MM.1S (cell line): ENCODE data around the gene ITGA11.
"Not testable (repeated sequence)": the region's sequence is repeated elsewhere in the genome, so short reads cannot be mapped to it uniquely, and the experiment has no call there.

ENCODE experiments used
- DNase-seq: peaks from one replicate; pipeline ENCODE4 v3.0.0-alpha.2; 2015
- H2AFZ ChIP-seq: fragments of 300-600 bp; sonication (generic); 2 replicates; pipeline ENCODE4 v1.6.0; 2016; ENCODE audit warnings: antibody characterized with exemption, low read length
- H3F3A ChIP-seq: fragments of 300-600 bp; sonication (generic); 2 replicates; pipeline ENCODE4 v1.6.1; 2016; ENCODE audit warnings: mild to moderate bottlenecking, antibody characterized with exemption, low read length, moderate library complexity, mixed read lengths; ENCODE audit not compliant: insufficient read depth
- H3K27ac ChIP-seq: fragments of 300-600 bp; sonication (generic); 2 replicates; pipeline ENCODE4 v1.5.1; 2016; ENCODE audit warnings: mild to moderate bottlenecking, low read length
- H3K27me3 ChIP-seq: fragments of 300-600 bp; sonication (generic); replicated peaks from 2 replicates; pipeline ENCODE4 v1.6.0; 2016; ENCODE audit warnings: low read length; ENCODE audit not compliant: insufficient read depth
- H3K36me3 ChIP-seq: fragments of 300-600 bp; sonication (generic); replicated peaks from 2 replicates; pipeline ENCODE4 v1.6.1; 2016; ENCODE audit warnings: mild to moderate bottlenecking, low read length, mixed read lengths; ENCODE audit not compliant: insufficient read depth
- H3K4me1 ChIP-seq: fragments of 300-600 bp; sonication (generic); 2 replicates; pipeline ENCODE4 v1.6.1; 2016; ENCODE audit warnings: low read length, mixed read lengths
- H3K4me2 ChIP-seq: fragments of 300-600 bp; sonication (generic); 2 replicates; pipeline ENCODE4 v1.6.0; 2016; ENCODE audit warnings: low read depth, low read length
- H3K4me3 ChIP-seq: fragments of 300-600 bp; sonication (generic); 2 replicates; pipeline ENCODE4 v1.5.1; 2016; ENCODE audit warnings: low read length, mixed read lengths
- H3K79me2 ChIP-seq: fragments of 300-600 bp; sonication (generic); 2 replicates; pipeline ENCODE4 v1.6.1; 2016; ENCODE audit warnings: mixed run types, low read length, mixed read lengths
- H3K9ac ChIP-seq: fragments of 300-600 bp; sonication (generic); 2 replicates; pipeline ENCODE4 v1.6.1; 2016; ENCODE audit warnings: low read length, mixed read lengths
- H3K9me2 ChIP-seq: fragments of 300-600 bp; sonication (generic); replicated peaks from 2 replicates; pipeline ENCODE4 v1.6.1; 2016; ENCODE audit warnings: mild to moderate bottlenecking, low read length, mixed read lengths; ENCODE audit not compliant: insufficient read depth
- H3K9me3 ChIP-seq: fragments of 300-600 bp; sonication (generic); replicated peaks from 2 replicates; pipeline ENCODE4 v1.6.1; 2016; ENCODE audit warnings: mild to moderate bottlenecking, low read length, mixed read lengths; ENCODE audit not compliant: insufficient read depth
- H4K20me1 ChIP-seq: fragments of 300-600 bp; sonication (generic); 2 replicates; pipeline ENCODE4 v1.6.1; 2016; ENCODE audit warnings: mild to moderate bottlenecking, low read length, moderate library complexity, mixed read lengths; ENCODE audit not compliant: insufficient read depth
- EZH2 ChIP-seq: fragments of 300-600 bp; sonication (generic); optimal IDR thresholded peaks from 2 replicates; pipeline ENCODE3; 2017; ENCODE audit warnings: low read depth, mild to moderate bottlenecking, antibody characterized with exemption, low read length, mixed read lengths
- EZH2phosphoT487 ChIP-seq: fragments of 300-600 bp; sonication (generic); IDR thresholded peaks from 2 replicates; pipeline ENCODE4 v1.6.1; 2018; ENCODE audit warnings: antibody characterized with exemption, low read length
- TF ChIP-seq, protein P1 (sequence below): fragments of 300-600 bp; sonication (generic); IDR thresholded peaks from 2 replicates; pipeline ENCODE4 v1.5.1; 2016; ENCODE audit warnings: antibody characterized with exemption, low read length, mixed read lengths

Gene ITGA11

DNA sequence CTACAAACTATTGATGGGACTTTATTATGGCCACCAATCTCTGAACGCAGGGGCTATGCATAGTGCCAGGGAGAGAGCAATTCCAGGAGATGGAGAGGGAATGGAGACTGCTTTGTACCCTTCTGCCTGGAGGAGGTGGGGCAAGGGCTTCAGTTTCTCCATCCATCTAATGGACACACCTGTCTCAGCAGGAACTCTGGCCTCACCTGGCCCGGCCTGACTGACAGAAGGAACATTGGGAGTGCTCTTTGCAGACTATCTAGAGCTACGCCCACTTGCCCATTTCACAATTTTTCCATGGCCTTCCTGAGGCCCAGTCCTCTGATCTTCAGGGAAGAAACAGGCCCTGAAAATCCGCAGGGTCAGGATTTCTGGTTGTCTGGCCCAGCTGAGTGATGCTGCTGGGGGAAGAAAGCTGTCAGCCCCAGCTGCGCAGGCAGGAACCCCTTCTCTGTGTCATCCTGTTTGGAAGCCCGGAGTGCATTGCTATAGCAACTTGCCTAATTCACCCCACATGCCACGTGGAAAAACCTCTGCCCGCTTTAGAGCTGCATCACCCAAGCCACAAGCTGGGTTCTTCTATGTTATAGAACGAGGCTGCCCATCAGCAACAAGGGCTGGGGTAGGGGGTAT lies 6.4 kb downstream of the ITGA11 start:
- H3K27ac ChIP-seq = no peak overlapping the region
- H3K4me3 ChIP-seq = no peak overlapping the region
- no peak overlapping the region for H3K9ac ChIP-seq
- H3K36me3 ChIP-seq = no peaks in the 10 kb centered on the region
- no peaks in the 10 kb centered on the region for H3K4me1 ChIP-seq
- TF ChIP-seq EZH2 (no peak), EZH2phosphoT487 (no peak)
- TF ChIP-seq, protein P1, sequence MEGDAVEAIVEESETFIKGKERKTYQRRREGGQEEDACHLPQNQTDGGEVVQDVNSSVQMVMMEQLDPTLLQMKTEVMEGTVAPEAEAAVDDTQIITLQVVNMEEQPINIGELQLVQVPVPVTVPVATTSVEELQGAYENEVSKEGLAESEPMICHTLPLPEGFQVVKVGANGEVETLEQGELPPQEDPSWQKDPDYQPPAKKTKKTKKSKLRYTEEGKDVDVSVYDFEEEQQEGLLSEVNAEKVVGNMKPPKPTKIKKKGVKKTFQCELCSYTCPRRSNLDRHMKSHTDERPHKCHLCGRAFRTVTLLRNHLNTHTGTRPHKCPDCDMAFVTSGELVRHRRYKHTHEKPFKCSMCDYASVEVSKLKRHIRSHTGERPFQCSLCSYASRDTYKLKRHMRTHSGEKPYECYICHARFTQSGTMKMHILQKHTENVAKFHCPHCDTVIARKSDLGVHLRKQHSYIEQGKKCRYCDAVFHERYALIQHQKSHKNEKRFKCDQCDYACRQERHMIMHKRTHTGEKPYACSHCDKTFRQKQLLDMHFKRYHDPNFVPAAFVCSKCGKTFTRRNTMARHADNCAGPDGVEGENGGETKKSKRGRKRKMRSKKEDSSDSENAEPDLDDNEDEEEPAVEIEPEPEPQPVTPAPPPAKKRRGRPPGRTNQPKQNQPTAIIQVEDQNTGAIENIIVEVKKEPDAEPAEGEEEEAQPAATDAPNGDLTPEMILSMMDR = no peak
- 0 out of 2 replicates have a peak, but pooled peaks cover 3% of the 10 kb centered on the region for H3K27me3 ChIP-seq
- no peaks in the 10 kb centered on the region for H3K9me3 ChIP-seq
- no peak for DNase-seq
- H3F3A ChIP-seq = no peaks in the 10 kb centered on the region
- H3K9me2 ChIP-seq = no peaks in the 10 kb centered on the region
- no peak overlapping the region for H2AFZ ChIP-seq
- no peaks in the 10 kb centered on the region for H4K20me1 ChIP-seq
- H3K4me2 ChIP-seq = no peak overlapping the region
- H3K79me2 ChIP-seq = no peaks in the 10 kb centered on the region

DNA sequence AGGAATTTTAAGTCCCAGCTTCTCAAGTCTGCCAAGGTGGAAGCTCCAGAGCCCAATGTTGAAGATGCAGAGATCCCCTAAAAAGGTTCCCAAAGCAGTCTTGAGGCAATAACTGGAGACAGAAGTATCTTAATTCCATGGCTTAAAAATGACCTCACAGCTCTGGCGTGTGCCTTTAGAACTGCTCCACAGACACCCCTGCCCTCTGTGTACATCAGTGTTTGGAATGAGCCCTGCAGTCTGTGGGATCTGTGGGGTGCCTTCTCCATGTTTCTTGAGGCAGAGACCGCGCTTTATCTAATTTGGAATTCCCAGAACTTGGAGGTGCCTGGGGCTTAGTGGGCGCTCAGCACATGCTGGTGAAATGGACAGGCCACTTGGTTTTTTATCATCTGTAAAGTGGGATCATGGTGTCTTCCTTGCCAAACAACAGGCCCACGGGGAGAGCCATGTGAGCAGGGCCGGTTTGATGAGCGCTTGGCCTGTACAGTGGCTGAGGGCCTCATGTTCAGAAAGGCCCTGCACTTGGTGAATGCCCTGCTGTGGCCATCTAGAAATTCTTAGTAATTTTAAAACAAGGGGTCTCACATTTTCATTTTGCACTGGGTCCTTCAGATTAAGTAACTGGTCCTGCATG lies 7.1 kb downstream of the ITGA11 start:
- H3F3A ChIP-seq = no peaks in the 10 kb centered on the region
- no peak overlapping the region for H2AFZ ChIP-seq
- no peaks in the 10 kb centered on the region for H3K9me3 ChIP-seq
- no peaks in the 10 kb centered on the region for H3K36me3 ChIP-seq
- H3K9ac ChIP-seq = no peak overlapping the region
- H3K27ac ChIP-seq = no peak overlapping the region
- DNase-seq = no peak
- no peaks in the 10 kb centered on the region for H3K9me2 ChIP-seq
- H3K4me3 ChIP-seq = no peak overlapping the region
- TF ChIP-seq EZH2phosphoT487 = no peak
- no peak for TF ChIP-seq EZH2
- TF ChIP-seq, protein P1 = no peak
- H3K4me2 ChIP-seq = no peak overlapping the region
- no peaks in the 10 kb centered on the region for H3K79me2 ChIP-seq
- H3K4me1 ChIP-seq = no peaks in the 10 kb centered on the region
- no peaks in the 10 kb centered on the region for H3K27me3 ChIP-seq
- H4K20me1 ChIP-seq = no peaks in the 10 kb centered on the region

DNA sequence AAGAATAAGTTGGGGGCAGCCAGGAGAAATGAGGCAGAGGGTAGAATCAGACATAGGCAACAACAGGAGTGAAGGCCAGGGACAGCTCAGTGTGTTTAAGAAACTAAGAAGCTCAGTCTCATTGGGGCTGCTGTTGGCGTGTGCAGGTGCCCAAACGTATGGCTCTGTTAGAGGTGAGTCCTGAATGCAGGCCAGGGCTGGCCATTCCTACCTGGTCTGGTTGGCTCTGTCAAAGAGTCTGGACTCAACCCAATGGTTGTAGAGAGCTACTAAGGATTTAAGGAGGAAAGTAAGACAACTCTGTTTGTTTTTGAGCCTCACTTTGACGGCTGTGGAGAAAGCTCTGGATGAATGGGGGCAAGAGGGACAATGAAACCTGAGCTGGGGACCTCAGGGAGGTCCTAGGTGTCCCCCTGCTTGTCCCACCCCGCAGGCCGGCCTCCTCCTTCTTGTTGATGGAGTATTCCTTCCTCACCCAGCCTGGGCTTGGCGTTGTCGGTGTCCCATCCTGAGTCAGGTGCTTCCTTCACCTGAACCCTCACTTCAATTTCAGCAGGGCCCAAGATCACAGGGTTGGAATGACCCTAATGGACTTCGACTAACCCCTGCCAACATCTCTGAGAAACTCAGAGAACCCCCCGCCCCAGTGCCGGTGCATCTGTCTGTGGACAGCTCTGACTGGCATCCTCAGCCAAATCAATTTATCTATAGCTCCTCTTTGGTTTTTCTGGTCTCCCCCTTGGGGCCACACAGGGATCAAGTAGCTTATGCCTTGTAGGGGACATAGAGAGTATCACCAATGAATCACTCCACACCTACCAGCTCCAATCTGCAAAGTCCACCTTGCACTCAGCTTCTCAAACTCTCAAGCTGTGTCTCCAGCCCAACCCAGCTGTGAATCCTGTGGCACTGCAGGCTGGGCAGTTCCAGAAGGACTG lies 8.3 kb downstream of the ITGA11 start:
- H3K36me3 ChIP-seq = no peaks in the 10 kb centered on the region
- no peaks in the 10 kb centered on the region for H4K20me1 ChIP-seq
- no peak for DNase-seq
- no peak overlapping the region for H3K4me2 ChIP-seq
- H2AFZ ChIP-seq = no peak overlapping the region
- no peak overlapping the region for H3K27ac ChIP-seq
- H3K4me1 ChIP-seq = no peaks in the 10 kb centered on the region
- no peak overlapping the region for H3K4me3 ChIP-seq
- H3F3A ChIP-seq = no peaks in the 10 kb centered on the region
- no peaks in the 10 kb centered on the region for H3K79me2 ChIP-seq
- no peaks in the 10 kb centered on the region for H3K9me2 ChIP-seq
- no peak overlapping the region for H3K9ac ChIP-seq
- TF ChIP-seq EZH2 (no peak), EZH2phosphoT487 (no peak)
- TF ChIP-seq, protein P1 = no peak
- no peaks in the 10 kb centered on the region for H3K27me3 ChIP-seq
- no peaks in the 10 kb centered on the region for H3K9me3 ChIP-seq

DNA sequence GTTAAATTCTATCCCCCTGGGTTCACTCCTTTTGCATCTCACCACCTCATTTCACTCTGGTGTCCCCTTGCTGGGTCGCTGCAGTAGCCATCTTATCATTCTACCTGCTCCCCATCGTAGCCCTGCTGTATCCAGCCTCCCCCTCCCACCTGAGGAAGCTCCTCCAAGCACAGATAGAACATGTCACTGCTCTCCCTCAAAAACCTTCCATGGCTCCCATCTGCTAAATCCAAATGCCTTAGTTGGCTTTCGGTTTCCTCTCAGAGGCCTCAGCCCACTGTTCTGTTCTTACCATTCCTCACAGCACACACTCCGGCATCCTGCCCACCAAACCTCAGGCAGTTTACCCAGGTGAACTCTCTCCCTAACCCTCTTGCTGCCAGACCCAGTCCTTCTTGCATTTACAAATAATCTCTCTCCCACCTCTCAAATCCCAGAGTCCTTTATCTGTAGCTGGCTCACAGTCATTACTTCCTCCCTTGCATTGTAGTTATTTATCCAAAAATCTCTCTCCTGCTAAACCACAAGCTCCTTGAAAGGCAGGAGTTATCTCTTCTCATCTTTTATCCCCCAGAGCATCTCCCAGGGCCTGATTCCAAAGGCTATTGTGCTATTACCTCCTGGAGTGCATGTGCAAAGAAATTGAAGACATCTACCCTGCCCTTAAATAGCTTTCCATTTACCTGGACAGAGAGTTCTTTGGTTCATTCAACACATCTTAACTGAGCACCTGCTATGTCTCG lies 9.4 kb downstream of the ITGA11 start:
- H3K4me3 ChIP-seq, DNase-seq, H3K27ac ChIP-seq, H3K4me2 ChIP-seq, H3K9me3 ChIP-seq, H3K9ac ChIP-seq, H3K4me1 ChIP-seq, H3F3A ChIP-seq, H2AFZ ChIP-seq, H4K20me1 ChIP-seq, H3K9me2 ChIP-seq, H3K79me2 ChIP-seq, H3K36me3 ChIP-seq, H3K27me3 ChIP-seq: not testable (repeated sequence)
